Mesendoderm (in vitro differentiated cells): Measurements from ENCODE around the gene OR8G5.

Experiments
- DNase-seq: peaks from one replicate; pipeline ENCODE4 v3.0.0; 2013
- H2AK5ac ChIP-seq: 2 replicates; pipeline ENCODE4 v1.6.1; 2013; ENCODE audit warnings: low read length, inconsistent platforms
- H2BK120ac ChIP-seq: 2 replicates; pipeline ENCODE4 v1.6.1; 2013; ENCODE audit warnings: low read depth, mild to moderate bottlenecking, low read length, moderate library complexity, mixed read lengths
- H2BK15ac ChIP-seq: replicated peaks from 2 replicates; pipeline ENCODE4 v1.6.1; 2013; ENCODE audit warnings: low read depth, mild to moderate bottlenecking, moderate library complexity
- H2BK5ac ChIP-seq: 2 replicates; pipeline ENCODE4 v1.6.1; 2013; ENCODE audit warnings: low read length, inconsistent platforms
- H3K18ac ChIP-seq: 2 replicates; pipeline ENCODE4 v1.6.1; 2013; ENCODE audit warnings: mild to moderate bottlenecking, low read length, mixed read lengths
- H3K23ac ChIP-seq: one replicate; pipeline ENCODE4 v1.6.1; 2013; ENCODE audit warnings: low read length
- H3K27ac ChIP-seq: 2 replicates; pipeline ENCODE4 v1.5.1; 2013; ENCODE audit warnings: low read depth, mild to moderate bottlenecking, inconsistent platforms, low read length, moderate library complexity
- H3K27me3 ChIP-seq: 2 replicates; pipeline ENCODE4 v1.6.1; 2013; ENCODE audit warnings: low read length, control low read depth, mild to moderate bottlenecking, inconsistent platforms; ENCODE audit not compliant: insufficient read depth, poor library complexity
- H3K36me3 ChIP-seq: 2 replicates; pipeline ENCODE4 v1.6.1; 2013; ENCODE audit warnings: low read length, inconsistent platforms; ENCODE audit not compliant: control insufficient read depth, insufficient read depth
- H3K4ac ChIP-seq: one replicate; pipeline ENCODE4 v1.6.1; 2013; ENCODE audit warnings: low read depth, mild to moderate bottlenecking, low read length, moderate library complexity
- H3K4me1 ChIP-seq: 2 replicates; pipeline ENCODE4 v1.6.1; 2013; ENCODE audit warnings: low read depth, low read length, inconsistent platforms; ENCODE audit not compliant: control insufficient read depth
- H3K4me2 ChIP-seq: 2 replicates; pipeline ENCODE4 v1.6.1; 2013; ENCODE audit warnings: low read length
- H3K4me3 ChIP-seq: 2 replicates; pipeline ENCODE4 v1.5.1; 2013; ENCODE audit warnings: mild to moderate bottlenecking, low read length
- H3K56ac ChIP-seq: one replicate; pipeline ENCODE4 v1.6.1; 2013; ENCODE audit warnings: low read length
- H3K79me1 ChIP-seq: 2 replicates; pipeline ENCODE4 v1.6.1; 2013; ENCODE audit warnings: low read length, inconsistent platforms
- H3K79me2 ChIP-seq: 2 replicates; pipeline ENCODE4 v1.6.1; 2013; ENCODE audit warnings: mild to moderate bottlenecking, low read length; ENCODE audit not compliant: control insufficient read depth, insufficient read depth
- H3K9ac ChIP-seq: 2 replicates; pipeline ENCODE4 v1.6.1; 2013; ENCODE audit warnings: low read length, inconsistent platforms
- H4K5ac ChIP-seq: one replicate; pipeline ENCODE4 v1.6.1; 2013; ENCODE audit warnings: low read length
- H4K8ac ChIP-seq: one replicate; pipeline ENCODE4 v1.6.1; 2013; ENCODE audit warnings: low read depth, mild to moderate bottlenecking, control low read depth, low read length, moderate library complexity
- WGBS: extraction: QIAGEN DNeasy Blood & Tissue Kit; methylation state at CpG from one replicate; pipeline ENCODE4 v1.1.7; 2013; ENCODE audit warnings: low lambda C conversion rate, missing lambda C conversion rate; ENCODE audit not compliant: insufficient coverage; ENCODE audit errors: extremely low coverage; 5-methylcytosine and 5-hydroxymethylcytosine counted together

The OR8G5 gene

DNA sequence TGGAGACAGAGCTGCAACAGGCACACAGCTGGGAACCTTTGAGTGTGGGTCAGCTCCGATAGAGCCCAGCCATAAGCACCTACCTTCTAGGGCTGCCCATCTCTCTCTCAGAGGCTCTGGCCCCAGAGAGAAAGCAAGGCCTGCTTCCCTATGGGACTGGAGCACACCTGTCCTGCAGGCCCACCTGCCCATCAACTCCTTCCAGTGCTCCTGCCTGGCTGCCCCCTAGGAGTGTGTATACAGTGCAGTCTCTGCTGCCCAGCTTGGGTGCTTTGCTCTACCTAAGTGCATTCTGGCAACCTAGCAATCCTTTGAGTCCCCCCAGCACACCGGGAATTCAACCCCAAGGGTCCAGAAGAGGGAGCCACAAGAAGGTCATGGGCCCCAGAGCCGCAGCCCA lies 21.0 kb downstream of the OR8G5 start:
- Histone ChIP-seq H3K23ac (no peak overlapping the region), H3K56ac (no peak overlapping the region), H3K79me1 (no peaks in the 10 kb centered on the region), H4K5ac (no peak overlapping the region), H2BK15ac (no peak overlapping the region), H3K27ac (no peak overlapping the region), H3K9ac (no peak overlapping the region), H2AK5ac (no peak overlapping the region), H2BK5ac (no peak overlapping the region), H3K4me3 (no peak overlapping the region), H3K4ac (no peak overlapping the region), H3K4me2 (no peak overlapping the region), H3K27me3 (no peaks in the 10 kb centered on the region), H3K79me2 (no peaks in the 10 kb centered on the region), H3K4me1 (no peaks in the 10 kb centered on the region), H4K8ac (no peak overlapping the region), H3K18ac (no peak overlapping the region), H2BK120ac (no peak overlapping the region), H3K36me3 (no peaks in the 10 kb centered on the region)
- DNase-seq, result no peak
- WGBS, result no CpG with 5 or more reads among the region's 3 CpGs

GRCh38 chr11:124277804-124278203 lies 21.6 kb downstream of the OR8G5 start:
- DNase-seq, result peak; percentile 63
- Histone ChIP-seq H2BK5ac (no peak overlapping the region), H3K4ac (no peak overlapping the region), H3K18ac (no peak overlapping the region), H3K9ac (no peak overlapping the region), H2BK120ac (no peak overlapping the region), H3K4me3 (no peak overlapping the region), H4K5ac (no peak overlapping the region), H3K56ac (no peak overlapping the region), H3K23ac (no peak overlapping the region), H4K8ac (no peak overlapping the region), H3K27ac (no peak overlapping the region), H2AK5ac (no peak overlapping the region), H3K27me3 (no peaks in the 10 kb centered on the region), H3K36me3 (no peaks in the 10 kb centered on the region), H3K4me2 (no peak overlapping the region), H3K4me1 (no peaks in the 10 kb centered on the region), H3K79me1 (no peaks in the 10 kb centered on the region), H3K79me2 (no peaks in the 10 kb centered on the region), H2BK15ac (no peak overlapping the region)
- no CpG with 5 or more reads among the region's 3 CpGs for WGBS

- H3K9ac ChIP-seq, result no peak overlapping the region
- H3K4me1 ChIP-seq, result no peaks in the 10 kb centered on the region
- H4K8ac ChIP-seq, result no peak overlapping the region
- H2BK120ac ChIP-seq, result no peak overlapping the region
- no peaks in the 10 kb centered on the region for H3K79me2 ChIP-seq
- no peak overlapping the region for H3K23ac ChIP-seq
- no peaks in the 10 kb centered on the region for H3K27me3 ChIP-seq
- no peak overlapping the region for H3K4ac ChIP-seq
- H3K36me3 ChIP-seq, result no peaks in the 10 kb centered on the region
- no CpG with 5 or more reads among the region's 2 CpGs for WGBS
- H2AK5ac ChIP-seq, result no peak overlapping the region
- no peak overlapping the region for H2BK5ac ChIP-seq
- H3K4me3 ChIP-seq, result no peak overlapping the region
- H3K18ac ChIP-seq, result no peak overlapping the region
- H4K5ac ChIP-seq, result no peak overlapping the region
- no peak overlapping the region for H3K27ac ChIP-seq
- DNase-seq, result no peak
- H2BK15ac ChIP-seq, result no peak overlapping the region
- H3K4me2 ChIP-seq, result no peak overlapping the region
- no peak overlapping the region for H3K56ac ChIP-seq
- H3K79me1 ChIP-seq, result no peaks in the 10 kb centered on the region
Observed at GRCh38 chr11:124278261-124278660, 22.1 kb downstream of the OR8G5 start.

DNA sequence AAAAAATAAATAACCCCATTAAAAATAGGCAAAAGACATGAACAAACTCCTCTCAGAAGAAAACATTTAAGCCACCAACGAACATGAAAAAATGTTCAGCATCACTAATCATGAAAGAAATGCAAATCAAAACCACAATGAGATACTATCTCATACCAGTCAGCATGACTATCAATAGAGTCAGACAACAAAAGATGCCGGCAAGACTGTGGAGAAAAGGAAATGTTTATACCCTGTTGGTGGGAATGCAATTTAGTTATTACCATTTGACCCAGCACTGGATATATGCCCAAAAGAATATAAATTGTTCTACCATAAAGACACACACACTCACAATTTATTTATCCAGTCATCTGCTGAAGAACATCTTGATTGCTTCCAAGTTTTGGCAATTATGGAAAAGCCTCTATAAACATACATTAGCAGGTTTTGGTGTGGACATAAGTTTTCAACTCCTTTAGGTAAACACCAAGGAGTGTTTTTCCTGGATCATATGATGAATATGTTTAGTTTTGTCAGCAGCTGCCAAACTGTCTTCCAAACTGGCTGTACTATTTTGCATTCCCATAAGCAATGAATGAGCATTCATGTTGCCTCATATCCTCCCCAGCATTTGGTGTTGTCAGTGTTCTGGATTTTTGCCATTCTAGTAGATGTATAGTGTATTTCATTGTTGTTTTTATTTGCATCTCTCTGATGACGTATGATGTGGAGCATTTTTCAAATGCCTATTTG lies 29.6 kb downstream of the OR8G5 start:
- no peak overlapping the region for H3K56ac ChIP-seq
- H3K9ac ChIP-seq, result no peak overlapping the region
- no peak overlapping the region for H3K4me3 ChIP-seq
- no peaks in the 10 kb centered on the region for H3K79me1 ChIP-seq
- no peaks in the 10 kb centered on the region for H3K79me2 ChIP-seq
- no peak overlapping the region for H3K4me2 ChIP-seq
- H4K8ac ChIP-seq, result no peak overlapping the region
- no peaks in the 10 kb centered on the region for H3K4me1 ChIP-seq
- H3K4ac ChIP-seq, result no peak overlapping the region
- no peak overlapping the region for H2AK5ac ChIP-seq
- H2BK120ac ChIP-seq, result no peak overlapping the region
- DNase-seq, result no peak
- H3K27me3 ChIP-seq, result no peaks in the 10 kb centered on the region
- H2BK5ac ChIP-seq, result no peak overlapping the region
- H2BK15ac ChIP-seq, result no peak overlapping the region
- no peak overlapping the region for H4K5ac ChIP-seq
- H3K27ac ChIP-seq, result no peak overlapping the region
- no CpG with 5 or more reads among the region's 3 CpGs for WGBS
- no peak overlapping the region for H3K18ac ChIP-seq
- H3K23ac ChIP-seq, result no peak overlapping the region
- no peaks in the 10 kb centered on the region for H3K36me3 ChIP-seq

DNA sequence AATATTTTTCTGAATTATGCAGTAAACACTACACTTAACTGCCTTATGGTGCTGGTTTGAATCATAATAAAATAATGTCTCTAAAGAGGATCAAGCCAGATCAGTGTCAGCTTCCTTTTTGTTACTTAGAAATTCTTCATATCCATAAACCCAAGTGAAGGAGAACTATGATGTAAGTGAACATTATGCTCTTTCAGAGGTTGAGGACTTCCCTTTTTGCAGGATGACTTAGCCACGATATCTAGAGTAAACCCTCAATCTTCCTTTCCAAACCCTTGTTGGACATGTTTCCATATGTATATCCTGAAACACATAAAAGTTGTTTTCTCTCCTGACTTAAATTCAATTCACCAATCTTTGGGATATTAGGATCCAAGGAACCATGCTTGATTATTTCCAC lies 38.5 kb downstream of the OR8G5 start:
- no peak overlapping the region for H2BK5ac ChIP-seq
- H3K4me3 ChIP-seq, result no peak overlapping the region
- H3K27me3 ChIP-seq, result no peaks in the 10 kb centered on the region
- H2BK120ac ChIP-seq, result no peak overlapping the region
- H4K8ac ChIP-seq, result no peak overlapping the region
- no peaks in the 10 kb centered on the region for H3K79me2 ChIP-seq
- no peak overlapping the region for H3K23ac ChIP-seq
- no peak overlapping the region for H2AK5ac ChIP-seq
- no peak overlapping the region for H3K56ac ChIP-seq
- no peak for DNase-seq
- H3K36me3 ChIP-seq, result no peaks in the 10 kb centered on the region
- no peaks in the 10 kb centered on the region for H3K4me1 ChIP-seq
- no peaks in the 10 kb centered on the region for H3K79me1 ChIP-seq
- no peak overlapping the region for H3K4me2 ChIP-seq
- H3K4ac ChIP-seq, result no peak overlapping the region
- no peak overlapping the region for H3K27ac ChIP-seq
- no peak overlapping the region for H2BK15ac ChIP-seq
- no peak overlapping the region for H4K5ac ChIP-seq
- H3K18ac ChIP-seq, result no peak overlapping the region
- H3K9ac ChIP-seq, result no peak overlapping the region
- no CpG with 5 or more reads among the region's 1 CpG for WGBS

- H3K4me1 ChIP-seq, result no peaks in the 10 kb centered on the region
- no peak overlapping the region for H3K4ac ChIP-seq
Observed at GRCh38 chr11:124296016-124296415, 39.8 kb downstream of the OR8G5 start.

More at GRCh38 chr11:124296016-124296415, 39.8 kb downstream of the OR8G5 start:
- no peaks in the 10 kb centered on the region for H3K79me1 ChIP-seq
- no peak overlapping the region for H3K27ac ChIP-seq
- no peak overlapping the region for H4K5ac ChIP-seq
- DNase-seq, result no peak
- H3K79me2 ChIP-seq, result no peaks in the 10 kb centered on the region
- no peak overlapping the region for H3K4me3 ChIP-seq
- no peak overlapping the region for H2AK5ac ChIP-seq
- no peak overlapping the region for H4K8ac ChIP-seq
- no peak overlapping the region for H2BK5ac ChIP-seq
- no peak overlapping the region for H2BK120ac ChIP-seq
- no peak overlapping the region for H3K23ac ChIP-seq
- no peak overlapping the region for H3K4me2 ChIP-seq
- H3K36me3 ChIP-seq, result no peaks in the 10 kb centered on the region
- H3K27me3 ChIP-seq, result no peaks in the 10 kb centered on the region
- no peak overlapping the region for H2BK15ac ChIP-seq
- H3K18ac ChIP-seq, result no peak overlapping the region
- H3K56ac ChIP-seq, result no peak overlapping the region
- no peak overlapping the region for H3K9ac ChIP-seq
